LHCN-M2 (cell line): ENCODE measurements around the gene MAMSTR. TPM values are rescaled to one million over a fixed set of nuclear protein-coding genes. Genes with fewer than 3 reads are reported as not detected.
"Not testable (repeated sequence)": the region's sequence is repeated elsewhere in the genome, so short reads cannot be mapped to it uniquely, and the experiment has no call there.

Experiments
- DNase-seq: peaks from one replicate; pipeline ENCODE4 v3.0.0-alpha.2; 2012; ENCODE audit warnings: low read depth
- polyA plus RNA-seq: library from polyadenylated mRNA; unstranded; fragments of >200 nt; gene quantifications from one replicate; pipeline ENCODE4 v1.2.1, GENCODE V29; 2012; ENCODE audit warnings: missing spikeins
- total RNA-seq: library from RNA; depleted of rRNA; stranded (reverse); fragments of >200 nt; gene quantifications from 2 replicates; pipeline ENCODE4 v1.2.3, GENCODE V29; 2014; rRNA removed

The MAMSTR gene
- 2.4 and 3.5 TPM in 2 replicates for total RNA-seq
- polyA plus RNA-seq, result 3.1 TPM

- peak; percentile 17 for DNase-seq
Measured at GRCh38 chr19:48719263-48720171, at the start of gene MAMSTR. TSS of gene MAMSTR (minus strand) at chr19:48719725. CDS start at chr19:48719031, 694 bp downstream.

- no peak for DNase-seq
Measured at GRCh38 chr19:48768994-48769713, 49.6 kb upstream of the MAMSTR start.

GRCh38 chr19:48768171-48768753, 48.7 kb upstream of the MAMSTR start:
- DNase-seq, result not testable (repeated sequence)

GRCh38 chr19:48765816-48766215, 46.3 kb upstream of the MAMSTR start:
- not testable (repeated sequence) for DNase-seq

GRCh38 chr19:48760504-48761205, 41.1 kb upstream of the MAMSTR start:
- no peak for DNase-seq

GRCh38 chr19:48757741-48758144, 38.2 kb upstream of the MAMSTR start:
- no peak for DNase-seq

GRCh38 chr19:48757089-48757675, 37.7 kb upstream of the MAMSTR start:
- DNase-seq, result no peak

GRCh38 chr19:48756686-48757085, 37.2 kb upstream of the MAMSTR start:
- no peak for DNase-seq

GRCh38 chr19:48756212-48756611, 36.7 kb upstream of the MAMSTR start:
- no peak for DNase-seq

GRCh38 chr19:48755787-48756186, 36.3 kb upstream of the MAMSTR start:
- no peak for DNase-seq

GRCh38 chr19:48755084-48755641, 35.6 kb upstream of the MAMSTR start, which contains the start of gene FGF21:
TSS of gene FGF21 (plus strand) at chr19:48755524. CDS start at chr19:48756237, 713 bp downstream.
- DNase-seq, result no peak

GRCh38 chr19:48752496-48753365, 33.2 kb upstream of the MAMSTR start, which contains the start of gene FUT1:
TSS of gene FUT1 (minus strand) at chr19:48752641. CDS start at chr19:48751281, 1,360 bp downstream.
- DNase-seq, result no peak

- DNase-seq, result no peak
Measured at GRCh38 chr19:48751845-48752495, 32.4 kb upstream of the MAMSTR start.

- no peak for DNase-seq
Measured at GRCh38 chr19:48750771-48751504, 31.4 kb upstream of the MAMSTR start.

GRCh38 chr19:48750351-48750750, 30.8 kb upstream of the MAMSTR start:
- no peak for DNase-seq

GRCh38 chr19:48749571-48750198, 30.2 kb upstream of the MAMSTR start:
- no peak for DNase-seq

GRCh38 chr19:48746738-48747575, 27.4 kb upstream of the MAMSTR start, which contains the start of gene IZUMO1:
TSS of gene IZUMO1 (minus strand) at chr19:48746909. CDS start at chr19:48745859, 1,050 bp downstream.
- DNase-seq, result peak; percentile 68
